ENCODE results near the gene SPATA2L. TPM values are rescaled to one million over a fixed set of nuclear protein-coding genes. Genes with fewer than 3 reads are reported as not detected.
"Not testable (repeated sequence)": the region's sequence is repeated elsewhere in the genome, so short reads cannot be mapped to it uniquely, and the experiment has no call there.

SPATA2L gene
- total RNA-seq, 1 donor from 2014 or later: 9.5 TPM

GRCh38 chr16:89672177-89672941 lies 29.1 kb downstream of the SPATA2L start:
- Mint-ChIP-seq H3K36me3 (ENCODE audit: unreplicated experiment) (no peaks in the 10 kb centered on the region), H3K27ac (ENCODE audit: unreplicated experiment) (no peak overlapping the region), H3K27me3 (ENCODE audit: unreplicated experiment) (no peaks in the 10 kb centered on the region), H3K4me1 (ENCODE audit: unreplicated experiment) (peaks cover 2% of the 10 kb centered on the region), H3K9me3 (ENCODE audit: unreplicated experiment) (no peaks in the 10 kb centered on the region), H3K4me3 (ENCODE audit: unreplicated experiment) (no peak overlapping the region)
- TF ChIP-seq, protein P1, sequence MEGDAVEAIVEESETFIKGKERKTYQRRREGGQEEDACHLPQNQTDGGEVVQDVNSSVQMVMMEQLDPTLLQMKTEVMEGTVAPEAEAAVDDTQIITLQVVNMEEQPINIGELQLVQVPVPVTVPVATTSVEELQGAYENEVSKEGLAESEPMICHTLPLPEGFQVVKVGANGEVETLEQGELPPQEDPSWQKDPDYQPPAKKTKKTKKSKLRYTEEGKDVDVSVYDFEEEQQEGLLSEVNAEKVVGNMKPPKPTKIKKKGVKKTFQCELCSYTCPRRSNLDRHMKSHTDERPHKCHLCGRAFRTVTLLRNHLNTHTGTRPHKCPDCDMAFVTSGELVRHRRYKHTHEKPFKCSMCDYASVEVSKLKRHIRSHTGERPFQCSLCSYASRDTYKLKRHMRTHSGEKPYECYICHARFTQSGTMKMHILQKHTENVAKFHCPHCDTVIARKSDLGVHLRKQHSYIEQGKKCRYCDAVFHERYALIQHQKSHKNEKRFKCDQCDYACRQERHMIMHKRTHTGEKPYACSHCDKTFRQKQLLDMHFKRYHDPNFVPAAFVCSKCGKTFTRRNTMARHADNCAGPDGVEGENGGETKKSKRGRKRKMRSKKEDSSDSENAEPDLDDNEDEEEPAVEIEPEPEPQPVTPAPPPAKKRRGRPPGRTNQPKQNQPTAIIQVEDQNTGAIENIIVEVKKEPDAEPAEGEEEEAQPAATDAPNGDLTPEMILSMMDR (IDR thresholded peaks at IDR 0.05): no peak
- no peak for DNase-seq (ENCODE audit: extremely low spot score, unreplicated experiment)

DNA sequence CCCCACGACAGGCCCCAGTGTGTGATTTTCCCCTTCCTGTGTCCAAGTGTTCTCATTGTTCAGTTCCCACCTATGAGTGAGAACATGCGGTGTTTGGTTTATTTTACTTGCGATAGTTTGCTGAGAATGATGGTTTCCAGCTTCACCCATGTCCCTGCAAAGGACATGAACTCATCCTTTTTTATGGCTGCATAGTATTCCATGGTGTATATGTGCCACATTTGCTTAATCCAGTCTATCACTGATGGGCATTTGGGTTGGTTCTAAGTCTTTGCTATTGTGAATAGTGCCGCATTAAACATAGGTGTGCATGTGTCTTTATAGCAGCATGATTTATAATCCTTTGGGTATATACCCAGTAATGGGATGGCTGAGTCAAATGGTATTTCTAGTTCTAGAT lies 29.9 kb downstream of the SPATA2L start:
- not testable (repeated sequence) for H3K9me3 Mint-ChIP-seq (ENCODE audit: unreplicated experiment); H3K27ac Mint-ChIP-seq (ENCODE audit: unreplicated experiment); H3K27me3 Mint-ChIP-seq (ENCODE audit: unreplicated experiment); H3K4me3 Mint-ChIP-seq (ENCODE audit: unreplicated experiment); DNase-seq (ENCODE audit: extremely low spot score, unreplicated experiment); H3K4me1 Mint-ChIP-seq (ENCODE audit: unreplicated experiment); H3K36me3 Mint-ChIP-seq (ENCODE audit: unreplicated experiment)

GRCh38 chr16:89670496-89671431 lies 30.7 kb downstream of the SPATA2L start:
- TF ChIP-seq, protein P1 (IDR thresholded peaks at IDR 0.05): no peak

GRCh38 chr16:89669755-89670154 lies 31.8 kb downstream of the SPATA2L start:
- TF ChIP-seq, protein P1 (IDR thresholded peaks at IDR 0.05): no peak
- Mint-ChIP-seq H3K9me3 (ENCODE audit: unreplicated experiment) (peaks cover 6% of the 10 kb centered on the region), H3K27ac (ENCODE audit: unreplicated experiment) (no peak overlapping the region), H3K27me3 (ENCODE audit: unreplicated experiment) (no peaks in the 10 kb centered on the region), H3K36me3 (ENCODE audit: unreplicated experiment) (peaks cover 7% of the 10 kb centered on the region), H3K4me1 (ENCODE audit: unreplicated experiment) (peaks cover 2% of the 10 kb centered on the region), H3K4me3 (ENCODE audit: unreplicated experiment) (no peak overlapping the region)
- no peak for DNase-seq (ENCODE audit: extremely low spot score, unreplicated experiment)

More at GRCh38 chr16:89670496-89671431, 30.7 kb downstream of the SPATA2L start:
- Mint-ChIP-seq H3K4me1 (ENCODE audit: unreplicated experiment) (peaks cover 2% of the 10 kb centered on the region), H3K27me3 (ENCODE audit: unreplicated experiment) (no peaks in the 10 kb centered on the region), H3K4me3 (ENCODE audit: unreplicated experiment) (no peak overlapping the region), H3K27ac (ENCODE audit: unreplicated experiment) (no peak overlapping the region), H3K9me3 (ENCODE audit: unreplicated experiment) (peaks cover 6% of the 10 kb centered on the region), H3K36me3 (ENCODE audit: unreplicated experiment) (peaks cover 4% of the 10 kb centered on the region)
- no peak for DNase-seq (ENCODE audit: extremely low spot score, unreplicated experiment)

DNA sequence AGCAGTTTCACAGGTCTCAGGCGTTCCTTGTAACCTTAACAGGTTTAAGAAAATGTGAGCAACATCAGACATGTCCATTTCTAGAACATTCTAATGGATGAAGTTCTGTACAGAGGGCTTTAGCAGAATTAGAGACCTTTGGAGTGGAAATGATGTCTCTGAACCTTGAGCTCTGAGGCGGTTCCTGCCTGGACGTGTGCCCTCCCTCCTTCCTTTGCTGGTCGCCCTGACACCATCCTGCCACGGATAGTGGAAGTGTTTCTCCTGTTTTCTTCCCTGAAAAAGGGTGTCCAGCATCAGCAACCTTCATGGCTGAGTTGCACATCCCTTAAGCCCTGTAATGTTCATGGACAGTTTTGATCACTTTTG lies 32.7 kb downstream of the SPATA2L start:
- no peaks in the 10 kb centered on the region for H3K27me3 Mint-ChIP-seq (ENCODE audit: unreplicated experiment)
- peaks cover 2% of the 10 kb centered on the region for H3K4me1 Mint-ChIP-seq (ENCODE audit: unreplicated experiment)
- DNase-seq (ENCODE audit: extremely low spot score, unreplicated experiment): no peak
- H3K36me3 Mint-ChIP-seq (ENCODE audit: unreplicated experiment): peaks cover 11% of the 10 kb centered on the region
- no peak overlapping the region for H3K27ac Mint-ChIP-seq (ENCODE audit: unreplicated experiment)
- TF ChIP-seq, protein P1 (IDR thresholded peaks at IDR 0.05): no peak
- peaks cover 6% of the 10 kb centered on the region for H3K9me3 Mint-ChIP-seq (ENCODE audit: unreplicated experiment)
- H3K4me3 Mint-ChIP-seq (ENCODE audit: unreplicated experiment): no peak overlapping the region

All from osteocyte (in vitro differentiated cells).